ENCODE results near the gene AMZ2.

- TF ChIP-seq TAF1 (IDR thresholded peaks at IDR 0.05; ENCODE audit: borderline replicate concordance, insufficient read depth, low read length) (no peak), POLR2AphosphoS5 (IDR thresholded peaks at IDR 0.05; ENCODE audit: low read depth, low read length) (no peak), SIN3A (IDR thresholded peaks at IDR 0.05; ENCODE audit: borderline replicate concordance, insufficient read depth, low read length) (no peak), REST (IDR thresholded peaks at IDR 0.05; ENCODE audit: insufficient read depth in 1 of 2, low read depth in 2 of 2, low read length in 2 of 2) (no peak), FOXP2 (optimal IDR thresholded peaks at IDR 0.05; ENCODE audit: borderline replicate concordance, extremely low read depth, extremely low read length, insufficient read depth) (no peak)
These were observed 25.9 kb downstream of the AMZ2 start for GRCh38 chr17:68273722-68274121.
